Activated CD4-positive, alpha-beta T cell treated with anti-CD3 and anti-CD28 coated beads, Interleukin-10, Interleukin-2, amounts not matched to agents 100 ng/mL and 50 ng/mL, durations not matched to agents 16 hours and 8 hours (primary cell): ENCODE measurements around the gene DGKD.

ENCODE experiments used
- DNase-seq: peaks from one replicate; pipeline ENCODE4 v3.0.0-alpha.2; 2020

DGKD gene

DNA sequence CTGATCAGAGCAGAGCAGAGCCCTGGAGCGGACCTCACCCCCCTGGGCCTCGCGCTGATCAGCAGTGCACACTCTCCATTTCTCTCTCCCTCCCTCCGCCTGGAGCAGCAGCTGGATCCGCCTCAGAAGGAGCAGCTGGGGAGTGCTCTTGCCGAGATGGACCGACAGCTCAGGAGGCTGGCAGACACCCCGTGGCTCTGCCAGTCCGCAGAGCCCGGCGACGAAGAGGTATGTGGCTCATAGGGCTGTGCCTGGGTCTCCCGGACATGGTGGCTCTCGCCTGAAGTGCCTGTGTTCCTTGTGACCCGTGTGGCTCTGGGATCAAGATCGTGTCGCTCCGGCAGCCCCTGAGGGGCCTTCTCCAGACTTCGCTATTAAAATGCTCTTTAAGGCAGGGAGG is 109.8 kb downstream of the DGKD start:
- no peak for DNase-seq

- no peak for DNase-seq
Measured at GRCh38 chr2:233464531-233465240, 110.4 kb downstream of the DGKD start.

DNA sequence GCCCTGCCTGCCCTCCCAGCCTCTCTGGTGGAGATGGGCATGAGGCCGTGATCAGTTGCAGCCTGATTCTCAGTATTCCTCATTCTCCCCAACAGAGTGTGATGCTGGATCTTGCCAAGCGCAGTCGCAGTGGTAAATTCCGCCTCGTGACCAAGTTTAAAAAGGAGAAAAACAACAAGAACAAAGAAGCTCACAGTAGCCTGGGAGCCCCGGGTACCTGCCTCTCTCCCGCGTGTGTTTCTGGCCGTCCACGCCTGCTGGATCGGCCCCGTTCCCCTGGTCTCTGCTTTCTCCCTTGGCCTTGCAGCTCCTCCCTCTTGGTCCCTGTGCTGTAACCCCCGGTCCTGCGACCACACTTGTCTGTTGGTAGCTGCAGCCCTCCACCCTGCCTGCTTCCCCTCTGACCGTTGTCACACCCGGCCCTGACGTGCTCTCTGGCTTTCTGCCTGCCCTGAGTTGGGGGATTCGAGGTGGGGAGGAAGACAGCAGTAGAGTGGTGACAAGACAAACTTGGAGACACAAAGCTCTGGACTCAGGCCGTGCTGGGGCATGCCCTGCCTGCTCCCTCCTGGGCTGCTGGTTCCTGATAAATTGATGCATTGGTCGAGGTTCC is 112.8 kb downstream of the DGKD start:
- DNase-seq = no peak

DNA sequence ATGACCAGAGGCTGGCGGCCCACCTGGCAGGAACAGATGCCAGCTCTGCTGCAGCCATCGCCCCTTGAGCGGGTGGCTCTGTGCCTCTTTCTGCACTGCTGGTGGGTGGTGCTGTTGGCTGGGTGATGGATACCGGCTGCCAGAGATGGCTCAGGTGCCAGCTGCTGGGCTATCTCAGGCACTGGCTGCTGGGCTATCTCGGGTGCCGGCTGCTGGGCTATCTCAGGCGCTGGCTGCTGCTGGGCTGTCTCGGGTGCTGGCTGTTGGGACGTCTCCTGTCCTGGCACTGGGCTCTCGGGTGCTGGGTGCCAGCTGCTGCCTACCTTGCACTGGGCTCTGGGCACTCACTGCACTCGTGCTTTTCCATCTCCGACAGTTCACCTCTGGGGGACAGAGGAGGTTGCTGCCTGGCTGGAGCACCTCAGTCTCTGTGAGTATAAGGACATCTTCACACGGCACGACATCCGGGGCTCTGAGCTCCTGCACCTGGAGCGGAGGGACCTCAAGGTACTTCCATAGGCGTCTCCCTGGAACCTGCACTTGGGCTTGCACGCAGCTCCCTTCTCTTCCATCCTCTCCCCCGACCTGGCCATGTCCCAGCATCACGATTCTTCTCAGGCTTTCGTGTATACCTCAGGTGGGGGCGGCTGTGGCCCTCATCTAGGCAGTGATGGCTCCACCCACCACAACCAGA is 113.9 kb downstream of the DGKD start:
- no peak for DNase-seq

DNA sequence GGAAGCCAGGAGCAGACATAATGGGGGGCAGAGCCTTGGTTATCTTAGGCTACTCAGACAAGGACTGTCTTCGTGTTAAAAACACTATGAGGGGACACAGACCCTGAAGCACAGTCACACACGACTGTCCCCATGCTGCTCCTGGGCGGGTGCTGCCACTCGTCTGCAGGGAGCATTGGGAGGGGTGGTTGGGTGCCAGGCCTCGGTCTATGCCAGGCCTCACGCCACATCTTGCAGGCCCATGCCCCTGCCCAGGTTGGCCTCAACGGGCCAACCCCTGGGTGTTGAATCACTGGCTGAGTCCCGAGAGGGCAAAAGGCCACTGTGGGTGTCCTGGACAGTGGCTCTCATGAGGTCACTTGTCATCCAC is 114.4 kb downstream of the DGKD start:
- DNase-seq = no peak

- no peak for DNase-seq
Measured at GRCh38 chr2:233469261-233470010, 115.1 kb downstream of the DGKD start.

- no peak for DNase-seq
Measured at GRCh38 chr2:233470011-233470687, 115.9 kb downstream of the DGKD start.

DNA sequence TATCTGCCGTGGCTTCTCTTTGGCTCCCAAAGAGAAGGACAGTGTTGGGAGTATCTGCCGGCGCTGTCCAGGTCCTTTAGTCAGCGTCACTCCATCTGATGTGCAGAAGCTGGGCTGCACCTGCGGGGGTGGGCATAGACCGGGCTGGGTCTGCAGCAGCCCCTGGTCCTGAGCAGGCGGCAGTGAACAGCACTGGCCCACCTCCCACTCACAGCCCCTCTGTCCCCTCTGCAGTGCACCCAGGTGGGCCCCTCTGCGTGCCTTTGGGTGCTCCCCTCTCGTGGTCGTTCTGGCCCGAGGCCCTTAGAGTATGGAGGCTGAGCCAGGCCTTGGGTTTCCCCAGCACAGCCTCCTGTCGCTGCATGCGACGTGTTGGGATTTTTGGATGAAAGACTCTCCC is 116.5 kb downstream of the DGKD start:
- DNase-seq = no peak

GRCh38 chr2:233471291-233472035 is 117.2 kb downstream of the DGKD start:
- no peak for DNase-seq

DNA sequence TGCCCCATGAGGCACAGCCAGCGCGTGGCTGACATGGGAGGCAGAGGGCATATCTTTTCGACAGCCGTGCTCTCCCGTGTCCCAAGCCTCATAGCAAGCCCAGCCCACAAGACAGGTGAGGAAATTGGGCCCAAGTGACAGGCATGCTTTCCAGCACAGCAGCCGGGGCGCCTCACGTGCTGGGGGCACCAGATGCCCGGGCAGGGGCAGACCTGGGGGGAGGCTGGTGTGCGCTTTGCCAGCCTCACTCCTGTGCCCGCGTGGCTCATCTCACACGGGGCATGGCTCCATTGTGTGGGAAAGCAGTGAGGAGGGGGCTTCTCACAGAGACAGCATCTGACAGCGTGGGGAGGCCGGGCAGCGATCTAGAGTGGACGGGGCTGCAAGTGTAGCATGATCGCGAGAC is 119.1 kb downstream of the DGKD start:
- no peak for DNase-seq

DNA sequence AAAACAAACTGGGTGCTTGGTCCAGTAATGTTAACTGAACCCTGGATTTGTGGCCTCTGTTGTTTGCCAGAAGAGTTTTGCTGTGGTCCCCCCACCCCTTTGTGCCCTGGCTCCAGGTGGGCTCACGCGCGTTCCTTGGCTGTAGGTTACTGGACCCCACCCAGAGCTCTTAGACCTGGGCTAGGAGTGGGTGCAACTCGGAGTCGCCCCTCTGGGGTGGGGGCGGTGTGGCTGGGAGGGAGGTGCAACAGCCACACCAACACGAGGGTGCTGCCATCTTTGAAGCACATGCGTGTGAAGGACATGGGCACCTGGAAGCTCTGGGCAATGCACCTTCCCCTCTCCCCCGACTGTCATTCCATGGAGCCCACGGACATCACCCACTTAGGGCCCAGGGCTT is 119.6 kb downstream of the DGKD start:
- DNase-seq = no peak

DNA sequence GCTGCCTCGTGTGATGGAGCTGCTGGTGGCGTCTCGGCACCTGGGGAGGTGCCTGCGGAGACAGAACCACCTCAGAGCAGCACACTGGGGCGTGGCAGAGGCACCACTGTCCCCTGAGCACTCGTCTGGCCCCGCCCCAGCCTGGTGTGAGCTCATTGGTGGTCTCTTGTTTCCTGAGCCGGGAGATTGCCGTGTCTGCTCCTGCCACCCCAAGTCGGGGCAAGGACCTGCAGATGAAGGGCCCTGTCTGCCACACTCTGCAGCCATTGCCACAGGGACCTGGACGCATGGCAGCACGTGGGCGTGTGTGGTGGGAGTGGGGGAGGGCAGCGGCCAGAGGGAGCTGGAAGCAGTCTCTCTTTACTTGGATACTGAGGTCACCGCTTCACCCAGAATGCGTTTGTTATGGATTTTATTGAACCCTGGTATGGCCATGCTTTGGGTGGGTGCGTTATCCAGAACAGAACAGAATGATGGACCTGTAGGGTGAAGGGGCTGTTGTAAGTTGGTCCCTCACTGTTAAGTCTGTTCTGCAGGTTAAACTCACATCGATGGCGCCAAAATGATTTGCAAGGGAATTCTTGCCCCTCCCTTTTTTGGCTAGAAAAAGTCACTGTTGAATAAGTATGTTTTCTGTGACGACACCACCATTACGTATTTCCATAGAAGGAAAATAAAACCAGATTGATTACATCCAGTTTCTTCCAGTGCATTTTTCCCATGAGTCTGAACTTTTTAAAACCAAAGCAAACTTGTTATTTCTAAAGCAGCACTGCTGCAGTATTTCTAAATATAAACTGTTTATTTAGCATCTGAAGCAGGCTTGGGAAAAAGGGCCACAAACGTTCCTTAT is 120.2 kb downstream of the DGKD start:
- no peak for DNase-seq

DNA sequence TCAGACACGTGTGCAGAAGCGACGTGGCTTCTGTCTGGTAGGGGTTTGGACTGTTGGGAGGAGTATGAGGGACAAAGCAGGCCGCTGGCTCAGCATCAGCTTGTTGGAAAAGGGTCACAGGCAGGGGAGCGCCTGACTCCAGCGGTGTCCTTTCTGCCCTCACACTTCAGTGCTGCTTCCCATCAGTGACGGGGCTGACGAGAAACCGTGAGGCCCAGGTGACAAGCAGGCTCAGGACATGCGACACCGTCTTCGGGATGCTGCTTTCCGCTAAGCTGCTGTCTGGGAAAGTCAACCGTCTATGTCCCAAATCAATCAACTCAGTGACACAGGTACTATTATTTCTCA is 121.7 kb downstream of the DGKD start:
- no peak for DNase-seq

DNA sequence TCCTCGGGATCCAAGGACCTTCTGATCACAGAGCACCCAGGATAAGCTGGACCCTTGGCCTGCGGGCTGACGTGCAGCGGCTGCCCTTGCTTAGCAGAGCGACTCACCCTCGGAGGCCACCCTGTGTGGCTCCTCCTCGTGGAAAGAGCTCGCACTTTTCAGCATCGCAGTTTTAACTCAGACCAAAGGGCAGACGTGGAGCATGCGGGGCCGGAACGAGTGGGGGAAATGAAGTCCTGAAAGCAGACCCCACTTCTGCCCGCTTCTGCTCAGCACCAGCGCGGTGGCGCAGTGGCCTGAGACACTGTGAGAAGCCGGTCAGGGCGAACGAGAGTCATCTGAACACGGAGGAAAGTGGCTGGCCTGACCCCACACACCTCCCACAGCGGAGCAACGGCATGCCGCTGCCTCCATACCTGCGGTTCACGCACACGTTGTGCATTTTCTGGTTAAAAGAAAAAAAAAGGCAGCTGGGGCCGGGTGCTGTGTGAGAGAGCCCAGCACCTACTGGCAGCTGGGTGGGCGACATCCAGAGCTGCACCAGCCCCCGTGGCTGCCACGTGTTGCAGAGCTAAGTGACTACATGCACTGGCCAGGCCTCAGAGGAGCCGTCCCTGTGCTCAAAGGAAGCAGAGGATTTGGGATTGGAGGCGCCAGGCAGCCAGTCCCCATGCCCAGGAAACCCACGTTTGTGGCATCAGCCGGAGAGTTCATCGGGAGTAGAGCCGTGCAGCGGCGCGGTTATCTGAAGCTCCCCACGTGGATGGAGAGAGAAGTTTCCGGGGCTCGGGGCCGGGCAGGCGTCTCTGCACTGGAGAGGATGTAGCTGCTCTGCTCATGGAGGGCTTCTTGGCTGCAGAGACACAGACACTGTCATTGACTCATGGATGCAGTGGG is 122.6 kb downstream of the DGKD start:
- DNase-seq = no peak

DNA sequence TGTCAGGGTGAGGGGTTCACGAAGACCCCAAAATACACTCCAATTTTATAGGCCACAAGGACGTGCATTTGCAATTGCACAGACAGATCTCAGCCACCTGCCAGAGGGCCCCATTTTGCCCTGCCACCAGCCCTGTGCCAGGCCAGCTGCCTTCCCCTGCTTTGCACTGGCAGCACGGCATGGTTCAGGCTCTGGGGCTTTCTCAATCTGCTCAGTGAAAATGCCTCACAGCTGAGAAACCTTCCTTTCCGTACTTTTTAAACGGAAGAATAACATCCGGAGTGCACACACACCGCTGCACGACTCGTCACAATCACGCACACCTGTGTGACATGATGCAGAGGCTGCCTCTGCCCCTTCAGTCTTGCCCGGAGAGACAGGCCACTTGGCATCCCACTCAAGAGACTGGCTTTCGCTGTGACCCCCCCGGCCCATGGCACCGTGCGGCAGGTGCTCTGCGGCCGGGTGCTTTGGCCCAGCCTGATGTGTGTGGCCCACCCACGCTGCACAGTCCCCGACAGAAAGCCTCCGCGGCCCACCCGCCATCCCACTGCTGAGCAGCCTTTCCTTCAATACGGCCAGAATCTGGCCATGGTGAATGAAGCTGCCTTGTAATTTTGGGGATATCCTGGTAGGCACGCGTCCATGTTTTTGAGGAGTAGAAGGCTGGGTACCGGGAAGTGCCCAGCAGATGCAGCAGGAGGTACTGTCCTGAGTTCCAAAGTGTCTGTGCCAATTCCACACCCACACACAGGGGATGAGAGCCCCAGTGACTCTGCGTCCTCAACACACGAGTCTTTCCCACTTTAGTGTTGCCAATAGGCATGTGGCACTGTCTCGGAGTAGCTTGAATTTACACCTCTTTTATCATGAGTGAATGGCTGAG is 123.5 kb downstream of the DGKD start:
- no peak for DNase-seq

GRCh38 chr2:233479616-233480489 is 125.6 kb downstream of the DGKD start:
- DNase-seq = no peak

DNA sequence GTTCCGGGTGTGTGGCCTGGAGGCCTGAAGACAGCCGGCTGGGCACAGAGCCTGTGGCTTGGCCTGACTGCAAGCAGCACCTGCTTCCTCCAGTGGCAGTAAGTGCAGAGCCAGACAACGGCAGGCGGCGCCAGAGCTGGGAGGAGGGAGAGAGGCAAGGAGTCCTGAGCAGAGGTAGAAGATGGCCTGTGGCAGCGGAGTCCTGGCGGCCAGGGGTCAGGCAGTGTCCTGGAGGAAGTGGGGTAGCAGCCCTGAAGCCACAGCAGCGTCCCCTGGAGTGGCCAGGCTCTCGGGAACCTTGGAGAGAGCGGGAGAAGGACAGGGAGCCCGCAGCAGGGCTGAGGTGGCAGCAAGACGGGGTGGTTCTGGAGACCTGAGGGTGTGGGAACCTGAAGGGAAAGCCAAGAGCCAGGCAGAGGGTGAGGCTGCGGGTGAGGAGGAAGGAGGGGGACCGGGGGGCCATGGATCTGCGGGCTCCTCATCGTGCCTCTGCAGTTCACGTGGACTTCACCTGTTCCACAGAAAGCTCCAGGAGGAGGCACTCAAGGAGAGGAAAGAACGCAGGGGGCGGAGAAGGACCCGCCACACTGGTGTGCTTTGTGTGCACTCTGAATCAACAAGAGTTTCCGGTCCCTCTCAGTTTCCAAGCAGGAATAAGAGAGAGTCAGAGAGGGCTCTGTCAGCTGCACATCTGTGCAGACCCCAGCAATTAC is 126.4 kb downstream of the DGKD start:
- DNase-seq = no peak
